ENCODE results near the gene MYPN.

Gene MYPN

GRCh38 chr10:68103901-68104300, 5.4 kb upstream of the MYPN start:
- H3K36me3 ChIP-seq = no peaks in the 10 kb centered on the region
- no peak overlapping the region for H3K27ac ChIP-seq
- H3K9ac ChIP-seq = no peak overlapping the region
- H3K9me3 ChIP-seq (replicated peaks in 1 of 11) = no peaks in the 10 kb centered on the region
- H3K27me3 ChIP-seq = no peaks in the 10 kb centered on the region
- no peaks in the 10 kb centered on the region for H4K20me1 ChIP-seq
- no peak overlapping the region for H3K4me3 ChIP-seq
- no peak overlapping the region for H3K4me2 ChIP-seq
- H3K4me1 ChIP-seq = no peaks in the 10 kb centered on the region
- no peak for TF ChIP-seq Cebpa-rat (IDR thresholded peaks at IDR 0.05)

- no peak for TF ChIP-seq Cebpa-rat (IDR thresholded peaks at IDR 0.05)
- Histone ChIP-seq H3K9me3 (replicated peaks in 1 of 11) (no peaks in the 10 kb centered on the region), H3K4me1 (no peaks in the 10 kb centered on the region), H3K36me3 (no peaks in the 10 kb centered on the region), H3K9ac (no peak overlapping the region), H3K4me2 (no peak overlapping the region), H3K4me3 (no peak overlapping the region), H3K27ac (no peak overlapping the region), H3K27me3 (no peaks in the 10 kb centered on the region), H4K20me1 (no peaks in the 10 kb centered on the region)
These were observed 3.5 kb upstream of the MYPN start for GRCh38 chr10:68105820-68106219.

- H3K27ac ChIP-seq = no peak overlapping the region
- no peaks in the 10 kb centered on the region for H3K36me3 ChIP-seq
- no peaks in the 10 kb centered on the region for H3K4me1 ChIP-seq
- H4K20me1 ChIP-seq = no peaks in the 10 kb centered on the region
- H3K9me3 ChIP-seq (replicated peaks in 1 of 11) = no peaks in the 10 kb centered on the region
- H3K9ac ChIP-seq = no peak overlapping the region
- H3K4me3 ChIP-seq = no peak overlapping the region
- H3K27me3 ChIP-seq = no peaks in the 10 kb centered on the region
- H3K4me2 ChIP-seq = no peak overlapping the region
- no peak for TF ChIP-seq Cebpa-rat (IDR thresholded peaks at IDR 0.05)
These were observed 2.6 kb upstream of the MYPN start for GRCh38 chr10:68106656-68107055.

- H3K36me3 ChIP-seq = no peaks in the 10 kb centered on the region
- no peaks in the 10 kb centered on the region for H3K4me1 ChIP-seq
- TF ChIP-seq Cebpa-rat (IDR thresholded peaks at IDR 0.05) = no peak
- H3K9ac ChIP-seq = no peak overlapping the region
- H3K9me3 ChIP-seq (replicated peaks in 1 of 11) = no peaks in the 10 kb centered on the region
- H4K20me1 ChIP-seq = no peaks in the 10 kb centered on the region
- H3K27ac ChIP-seq = no peak overlapping the region
- no peak overlapping the region for H3K4me3 ChIP-seq
- H3K27me3 ChIP-seq = no peaks in the 10 kb centered on the region
- H3K4me2 ChIP-seq = no peak overlapping the region
These were observed 1.6 kb upstream of the MYPN start for GRCh38 chr10:68107651-68108050.

GRCh38 chr10:68108051-68108450, 1.2 kb upstream of the MYPN start:
- H3K4me3 ChIP-seq = no peak overlapping the region
- no peaks in the 10 kb centered on the region for H3K9me3 ChIP-seq (replicated peaks in 1 of 11)
- no peak for TF ChIP-seq Cebpa-rat (IDR thresholded peaks at IDR 0.05)
- H4K20me1 ChIP-seq = no peaks in the 10 kb centered on the region
- H3K36me3 ChIP-seq = no peaks in the 10 kb centered on the region
- H3K27ac ChIP-seq = no peak overlapping the region
- no peak overlapping the region for H3K4me2 ChIP-seq
- H3K27me3 ChIP-seq = no peaks in the 10 kb centered on the region
- H3K4me1 ChIP-seq = no peaks in the 10 kb centered on the region
- no peak overlapping the region for H3K9ac ChIP-seq

- H4K20me1 ChIP-seq = no peaks in the 10 kb centered on the region
- H3K36me3 ChIP-seq = no peaks in the 10 kb centered on the region
- no peak overlapping the region for H3K9ac ChIP-seq
These were observed 635 bp upstream of the MYPN start for GRCh38 chr10:68108653-68109052.

GRCh38 chr10:68110027-68110426, 739 bp downstream of the MYPN start:
- no peaks in the 10 kb centered on the region for H3K9me3 ChIP-seq (replicated peaks in 1 of 11)
- H3K4me3 ChIP-seq = no peak overlapping the region
- no peak for TF ChIP-seq Cebpa-rat (IDR thresholded peaks at IDR 0.05)
- no peaks in the 10 kb centered on the region for H3K4me1 ChIP-seq
- H4K20me1 ChIP-seq = no peaks in the 10 kb centered on the region
- no peak overlapping the region for H3K9ac ChIP-seq
- H3K27ac ChIP-seq = no peak overlapping the region
- H3K27me3 ChIP-seq = no peaks in the 10 kb centered on the region
- H3K4me2 ChIP-seq = no peak overlapping the region
- no peaks in the 10 kb centered on the region for H3K36me3 ChIP-seq

More at GRCh38 chr10:68108653-68109052, 635 bp upstream of the MYPN start:
- Histone ChIP-seq H3K27ac (no peak overlapping the region), H3K27me3 (no peaks in the 10 kb centered on the region), H3K4me2 (no peak overlapping the region), H3K4me1 (no peaks in the 10 kb centered on the region), H3K4me3 (no peak overlapping the region), H3K9me3 (replicated peaks in 1 of 11) (no peaks in the 10 kb centered on the region)
- TF ChIP-seq Cebpa-rat (IDR thresholded peaks at IDR 0.05) = no peak

GRCh38 chr10:68111584-68111983, 2.3 kb downstream of the MYPN start:
- no peak overlapping the region for H3K9ac ChIP-seq
- H3K4me2 ChIP-seq = no peak overlapping the region
- no peaks in the 10 kb centered on the region for H3K36me3 ChIP-seq
- no peak overlapping the region for H3K4me3 ChIP-seq
- H3K9me3 ChIP-seq (replicated peaks in 1 of 11) = no peaks in the 10 kb centered on the region
- no peaks in the 10 kb centered on the region for H3K4me1 ChIP-seq
- no peaks in the 10 kb centered on the region for H3K27me3 ChIP-seq
- no peak overlapping the region for H3K27ac ChIP-seq
- no peaks in the 10 kb centered on the region for H4K20me1 ChIP-seq
- no peak for TF ChIP-seq Cebpa-rat (IDR thresholded peaks at IDR 0.05)

- no peaks in the 10 kb centered on the region for H4K20me1 ChIP-seq
- no peaks in the 10 kb centered on the region for H3K9me3 ChIP-seq (replicated peaks in 1 of 11)
- no peak overlapping the region for H3K9ac ChIP-seq
- no peak overlapping the region for H3K4me3 ChIP-seq
- no peaks in the 10 kb centered on the region for H3K4me1 ChIP-seq
- TF ChIP-seq Cebpa-rat (IDR thresholded peaks at IDR 0.05) = no peak
- H3K27me3 ChIP-seq = no peaks in the 10 kb centered on the region
- no peak overlapping the region for H3K4me2 ChIP-seq
- H3K36me3 ChIP-seq = no peaks in the 10 kb centered on the region
- no peak overlapping the region for H3K27ac ChIP-seq
These were observed 3.5 kb downstream of the MYPN start for GRCh38 chr10:68112837-68113236.

- no peak for TF ChIP-seq Cebpa-rat (IDR thresholded peaks at IDR 0.05)
- Histone ChIP-seq H3K4me3 (no peak overlapping the region), H3K9me3 (replicated peaks in 1 of 11) (no peaks in the 10 kb centered on the region), H3K27ac (no peak overlapping the region), H3K4me2 (peak overlapping the region in 6 of 11 experiments; percentile 0 to 33 (median 23); a peak in 5 of 22 replicates), H3K36me3 (no peaks in the 10 kb centered on the region), H4K20me1 (no peaks in the 10 kb centered on the region), H3K4me1 (peaks cover 0 to 7% (median 5%) of the 10 kb centered on the region in 10 experiments; a peak in 10 of 20 replicates), H3K27me3 (no peaks in the 10 kb centered on the region), H3K9ac (no peak overlapping the region)
These were observed 9.4 kb downstream of the MYPN start for GRCh38 chr10:68118657-68119056.
